GM12891 (cell line): ENCODE data around the gene CWF19L1.

Experiments used
- DNase-seq: peaks from one replicate; pipeline ENCODE4 v3.0.0; 2011; ENCODE audit warnings: low spot score; ENCODE audit not compliant: insufficient read length
- FAIRE-seq: peaks from 2 replicates; lab custom pipeline; 2011; peaks lifted over from hg19 to GRCh38; lab: Jason Lieb, UNC
- PAX5 ChIP-seq: IDR thresholded peaks from 2 replicates; pipeline ENCODE4 v1.6.1; 2011; ENCODE audit warnings: low read length, moderate library complexity, mild to moderate bottlenecking; ENCODE audit not compliant: insufficient read depth, severe bottlenecking
- POLR2A ChIP-seq: IDR thresholded peaks from 2 replicates; pipeline ENCODE4 v1.6.1; 2011; ENCODE audit warnings: low read depth, low read length, control low read depth
- POLR2AphosphoS5 ChIP-seq: IDR thresholded peaks from 2 replicates; pipeline ENCODE4 v1.6.1; 2011; ENCODE audit warnings: low read depth, low read length, control low read depth
- POU2F2 ChIP-seq: IDR thresholded peaks from 2 replicates; pipeline ENCODE4 v1.6.1; 2011; ENCODE audit warnings: low read depth, mild to moderate bottlenecking, control low read depth, low read length, moderate library complexity
- SPI1 ChIP-seq: IDR thresholded peaks from 2 replicates; pipeline ENCODE4 v1.6.1; 2011; ENCODE audit warnings: low read depth, low read length, control low read depth
- TAF1 ChIP-seq: IDR thresholded peaks from 2 replicates; pipeline ENCODE4 v1.6.1; 2011; ENCODE audit warnings: low read depth, low read length, control low read depth

Gene CWF19L1

DNA sequence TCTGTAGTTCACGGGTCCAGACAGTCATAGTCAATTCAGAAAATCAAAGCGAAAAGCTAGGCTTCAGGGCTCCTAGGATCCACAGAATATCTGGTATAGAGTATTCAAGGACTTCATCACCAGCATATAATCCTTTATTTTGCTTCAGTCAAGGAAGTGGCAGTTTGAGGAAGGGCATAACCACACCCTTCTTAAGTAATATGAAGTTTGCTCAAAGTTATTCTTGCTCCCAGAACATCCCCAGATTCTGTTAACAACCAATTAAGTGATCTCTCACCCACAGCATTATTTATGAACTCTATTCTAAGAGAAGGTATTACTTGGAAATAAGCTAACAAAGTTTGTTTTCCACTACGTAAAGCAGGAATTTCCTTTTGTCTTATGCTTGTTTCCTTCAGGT lies 13.2 kb downstream of the CWF19L1 start:
- FAIRE-seq (no peak), DNase-seq (no peak)
- no peak for TF ChIP-seq PAX5
- TF ChIP-seq POU2F2 = no peak
- no peak for TF ChIP-seq POLR2A
- no peak for TF ChIP-seq SPI1
- TF ChIP-seq POLR2AphosphoS5 = no peak
- TF ChIP-seq TAF1 = no peak

- no peak for TF ChIP-seq POU2F2
- TF ChIP-seq POLR2AphosphoS5 = no peak
- TF ChIP-seq TAF1 = no peak
- no peak for TF ChIP-seq POLR2A
- no peak for TF ChIP-seq SPI1
- FAIRE-seq (no peak), DNase-seq (no peak)
Observed at GRCh38 chr10:100253041-100253440, 14.4 kb downstream of the CWF19L1 start.

- DNase-seq (no peak), FAIRE-seq (no peak)
- no peak for TF ChIP-seq PAX5
- no peak for TF ChIP-seq SPI1
- no peak for TF ChIP-seq TAF1
- TF ChIP-seq POU2F2 = no peak
- no peak for TF ChIP-seq POLR2AphosphoS5
- no peak for TF ChIP-seq POLR2A
Observed at GRCh38 chr10:100248820-100249219, 18.6 kb downstream of the CWF19L1 start.

DNA sequence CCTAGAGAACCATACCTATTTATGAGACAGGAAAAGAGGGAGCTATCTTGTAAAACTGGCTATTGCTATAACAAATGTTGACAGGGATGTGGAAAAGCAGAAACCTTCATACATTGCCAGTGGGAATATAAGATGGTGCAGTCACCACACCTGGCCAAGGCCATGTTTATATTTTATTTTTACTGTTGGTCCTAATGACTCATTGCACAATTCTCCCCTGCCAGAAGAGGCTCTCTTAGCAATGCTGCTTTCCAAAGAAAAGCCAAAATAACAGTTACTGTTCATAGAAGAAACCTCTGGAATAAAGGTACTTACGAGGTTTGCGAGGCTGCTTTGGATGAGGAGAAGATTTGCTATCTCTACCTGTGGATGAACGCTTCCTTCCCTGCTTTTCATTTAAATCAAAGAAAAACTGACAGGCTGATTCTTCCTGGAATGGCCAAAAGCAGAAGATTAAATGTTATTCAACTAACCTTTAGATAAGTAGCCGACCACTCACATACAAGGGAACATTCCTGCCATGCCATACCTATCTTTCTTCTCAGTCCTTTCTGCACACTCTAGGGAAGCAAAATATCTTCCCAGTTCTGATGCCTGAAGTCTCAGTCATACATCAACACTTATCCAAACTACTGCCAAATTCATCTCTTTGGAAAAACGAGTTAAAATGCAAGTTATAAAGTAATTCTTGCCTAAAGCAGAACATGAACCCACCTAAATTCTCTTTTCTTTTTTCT lies 21.8 kb downstream of the CWF19L1 start:
- DNase-seq (no peak), FAIRE-seq (no peak)
- TF ChIP-seq SPI1 (no peak), TAF1 (no peak), POLR2A (no peak), PAX5 (no peak), POU2F2 (no peak), POLR2AphosphoS5 (no peak)

- FAIRE-seq = no peak
- DNase-seq = no peak
- TF ChIP-seq POLR2A (no peak), POU2F2 (no peak), PAX5 (no peak), TAF1 (no peak), SPI1 (no peak), POLR2AphosphoS5 (no peak)
Observed at GRCh38 chr10:100239851-100240250, 27.6 kb downstream of the CWF19L1 start.

- FAIRE-seq = no peak
- no peak for TF ChIP-seq POU2F2
- TF ChIP-seq PAX5 = no peak
- TF ChIP-seq SPI1 = no peak
- TF ChIP-seq TAF1 = no peak
- TF ChIP-seq POLR2A = no peak
- TF ChIP-seq POLR2AphosphoS5 = no peak
- no peak for DNase-seq
Observed at GRCh38 chr10:100238429-100238828, 29.0 kb downstream of the CWF19L1 start.

GRCh38 chr10:100232101-100232500 lies 35.3 kb downstream of the CWF19L1 start:
- no peak for DNase-seq
- no peak for FAIRE-seq
- TF ChIP-seq POLR2AphosphoS5 (no peak), POLR2A (no peak), TAF1 (no peak), PAX5 (no peak), POU2F2 (no peak), SPI1 (no peak)

DNA sequence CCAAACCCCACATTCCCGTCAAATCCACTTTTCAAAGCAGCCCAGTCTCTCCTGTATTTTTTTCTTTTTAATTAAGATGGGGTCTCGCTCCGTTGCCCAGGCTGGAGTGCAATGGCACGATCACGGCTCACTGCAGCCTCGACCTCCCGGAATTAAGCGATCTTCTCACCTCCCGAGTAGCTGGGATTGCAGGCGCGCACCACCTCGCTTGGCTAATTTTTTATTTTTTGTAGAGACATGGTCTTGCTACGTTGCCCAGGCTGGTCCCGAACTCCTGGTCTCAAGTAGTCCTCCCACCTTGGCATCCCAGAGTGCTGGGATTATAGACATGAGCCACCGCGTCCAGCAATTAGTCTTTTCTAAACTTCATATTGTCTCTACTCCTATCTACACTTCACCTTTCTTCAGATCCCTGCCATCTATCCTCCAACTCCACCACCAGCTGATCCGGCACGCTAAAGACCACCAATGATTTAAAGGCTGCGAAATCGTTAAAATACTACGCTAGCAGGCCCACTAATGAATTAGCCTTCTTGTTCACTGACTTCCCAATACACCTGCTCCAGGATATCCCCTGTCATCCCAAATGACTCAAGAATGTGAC lies 37.5 kb downstream of the CWF19L1 start:
- no peak for DNase-seq
- FAIRE-seq = no peak
- TF ChIP-seq POU2F2 (no peak), POLR2A (no peak), SPI1 (no peak)

DNA sequence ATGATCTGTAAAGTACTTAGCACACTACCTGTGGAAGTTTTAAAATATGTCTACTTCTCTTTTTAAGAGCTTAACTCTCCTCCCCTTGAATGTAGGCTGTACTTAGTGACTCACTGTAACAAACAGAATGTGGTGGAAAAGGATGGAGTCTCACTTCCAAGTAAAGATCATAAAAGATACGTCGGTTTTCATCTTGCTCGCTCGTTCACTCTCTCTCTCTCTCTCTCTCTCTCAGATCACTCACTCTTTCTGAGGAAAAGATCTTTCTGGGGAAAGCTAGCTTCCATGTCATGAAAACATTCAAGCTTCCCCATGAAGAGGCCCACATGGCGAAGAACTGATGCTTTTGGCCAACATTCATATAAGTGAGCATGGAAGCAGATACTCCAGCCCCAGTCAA lies 43.6 kb downstream of the CWF19L1 start:
- FAIRE-seq = no peak
- TF ChIP-seq TAF1 = no peak
- no peak for TF ChIP-seq POLR2A
- no peak for TF ChIP-seq PAX5
- no peak for TF ChIP-seq POU2F2
- no peak for TF ChIP-seq POLR2AphosphoS5
- no peak for TF ChIP-seq SPI1

GRCh38 chr10:100222529-100222928 lies 44.9 kb downstream of the CWF19L1 start:
- no peak for TF ChIP-seq POLR2A
- DNase-seq = no peak
- FAIRE-seq = no peak

More for the DNA sequence above, 43.6 kb downstream of the CWF19L1 start:
- no peak for DNase-seq

- no peak for FAIRE-seq
- TF ChIP-seq PAX5 (no peak), POLR2A (no peak), POLR2AphosphoS5 (no peak), POU2F2 (no peak), SPI1 (no peak), TAF1 (no peak)
- no peak for DNase-seq
Observed at GRCh38 chr10:100216006-100216405, 51.4 kb downstream of the CWF19L1 start.
